22Rv1 (cell line): ENCODE results near the gene IL17RC.

Source experiments
- CTCF ChIP-seq: fragments of 450-650 bp; IDR thresholded peaks from 2 replicates; pipeline ENCODE4 v1.5.1; 2017; ENCODE audit warnings: mild to moderate bottlenecking
- ZFX ChIP-seq: fragments of 450-650 bp; IDR thresholded peaks from 2 replicates; pipeline ENCODE4 v1.6.1; 2017; ENCODE audit warnings: antibody characterized with exemption, borderline replicate concordance

- TF ChIP-seq CTCF (no peak), ZFX (no peak)
Measured at GRCh38 chr3:9938966-9939365, 22.1 kb downstream of the IL17RC start.
